ACHN (cell line): ENCODE results near the gene NR3C2.

Source experiments
- DNase-seq: peaks from one replicate; pipeline ENCODE4 v3.0.0-alpha.2; 2015
- in situ Hi-C: cut with HindIII; loops from 2 replicates; pipeline ENCODE4 v1.10.0; 2017; ENCODE audit warnings: low sequenced_read_pairs, low pct_ligation_motif_present, low pct_unique_long_range_greater_than_20kb

NR3C2 gene

DNA sequence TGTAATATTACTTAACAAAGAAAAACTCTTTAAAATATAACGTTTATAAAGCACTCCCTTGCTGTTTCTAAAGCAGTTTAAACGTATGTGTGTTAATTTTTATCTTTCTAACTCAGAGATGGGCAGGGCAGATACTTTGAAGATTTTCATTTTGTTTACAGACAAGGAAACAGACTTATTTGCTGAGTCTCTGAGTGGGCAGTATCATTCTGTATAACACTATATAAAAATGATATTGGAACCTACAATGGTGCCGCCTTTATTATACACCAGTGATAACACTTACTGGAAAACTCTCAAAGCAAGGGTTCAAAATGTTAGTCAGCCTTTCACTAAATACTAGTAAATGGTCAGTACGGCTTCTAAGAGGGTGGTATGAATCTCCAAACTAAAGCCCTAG is 193.4 kb downstream of the NR3C2 start:
- in situ Hi-C loops = no loop called here
- no peak for DNase-seq

DNA sequence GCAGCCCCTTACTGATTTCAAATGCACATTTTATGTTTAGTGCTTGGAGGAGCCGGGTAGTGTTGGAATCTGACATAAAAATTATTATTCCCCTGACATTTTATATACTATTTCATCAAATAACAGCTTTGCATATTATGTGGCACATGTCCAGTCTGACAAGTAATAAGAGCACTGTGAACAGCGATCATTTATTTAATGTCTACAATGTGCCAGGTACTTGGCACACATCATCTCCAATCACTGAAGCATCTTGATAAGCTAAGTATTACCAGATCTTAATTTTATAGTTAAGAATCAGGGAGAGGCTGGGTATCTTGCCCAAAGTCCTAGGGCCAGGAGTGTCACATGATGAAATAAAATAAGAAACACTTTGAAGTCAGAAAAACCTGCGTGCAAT is 197.2 kb downstream of the NR3C2 start:
- in situ Hi-C loops = no loop called here
- DNase-seq = no peak

- no peak for DNase-seq
- in situ Hi-C loops = no loop called here
Observed at GRCh38 chr4:148243837-148244236, 198.4 kb downstream of the NR3C2 start.

DNA sequence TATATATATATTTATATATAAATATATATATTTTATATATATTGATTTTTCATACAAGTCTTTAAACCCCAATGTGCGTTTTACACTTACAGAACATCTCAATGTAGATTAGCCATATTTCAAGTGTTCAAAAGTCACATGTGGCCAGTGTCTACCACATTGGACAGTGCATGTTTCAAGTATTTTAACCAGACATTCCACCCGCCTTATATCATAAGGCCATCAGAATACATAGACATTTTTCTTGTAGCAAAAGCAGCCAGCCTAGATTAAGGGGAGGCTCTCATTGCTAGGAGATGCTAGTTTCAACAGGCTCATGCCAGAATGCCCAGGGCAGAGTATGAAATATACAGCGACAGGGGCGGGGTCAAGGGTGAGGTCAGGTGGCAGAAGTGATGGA is 202.0 kb downstream of the NR3C2 start:
- in situ Hi-C loops = no loop called here
- no peak for DNase-seq

DNA sequence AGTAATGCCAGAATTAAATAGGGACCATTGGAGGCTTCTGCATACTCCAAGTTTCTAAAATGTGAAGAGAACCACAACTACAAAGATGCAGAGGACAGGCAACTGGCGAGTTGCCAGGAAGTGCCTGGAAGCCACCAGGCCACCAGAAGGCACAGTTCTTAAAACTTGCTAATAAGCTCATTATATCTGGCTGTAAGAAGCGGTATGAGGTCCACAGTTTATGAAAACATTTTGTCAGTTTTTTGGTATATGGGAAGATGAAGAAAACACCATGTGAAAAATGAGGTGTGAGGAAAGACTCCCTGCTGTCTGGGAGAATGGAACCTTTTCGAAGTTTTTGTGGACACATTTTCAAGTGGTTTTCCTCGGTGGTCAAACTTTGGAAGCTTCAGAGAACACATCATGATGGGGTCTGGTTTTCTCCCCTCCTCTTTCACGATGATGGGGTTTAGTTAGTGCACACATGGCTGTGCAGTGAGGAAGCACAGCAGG is 202.7 kb downstream of the NR3C2 start:
- in situ Hi-C loops = no loop called here
- no peak for DNase-seq

- no peak for DNase-seq
- in situ Hi-C loops = no loop called here
Observed at GRCh38 chr4:148238811-148239493, 203.3 kb downstream of the NR3C2 start.

DNA sequence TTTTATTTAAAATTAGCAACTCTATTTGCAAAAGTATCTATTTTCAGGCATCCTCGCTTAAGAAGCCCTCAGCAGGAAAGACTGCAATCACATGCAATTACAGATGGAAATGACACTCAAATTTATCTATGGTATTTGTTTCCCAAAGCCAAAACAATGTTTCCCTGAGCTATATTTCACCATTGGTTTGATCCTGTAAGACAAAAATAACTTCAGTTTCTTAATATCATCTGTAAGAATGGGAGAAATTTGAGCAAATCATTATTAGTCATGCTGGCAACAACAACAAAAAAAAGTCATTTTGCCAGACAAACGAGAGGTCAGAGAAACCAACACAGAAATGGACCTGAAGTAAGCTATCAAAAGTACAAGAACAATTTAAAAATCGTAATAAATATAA is 204.1 kb downstream of the NR3C2 start:
- DNase-seq = no peak
- in situ Hi-C loops = no loop called here

DNA sequence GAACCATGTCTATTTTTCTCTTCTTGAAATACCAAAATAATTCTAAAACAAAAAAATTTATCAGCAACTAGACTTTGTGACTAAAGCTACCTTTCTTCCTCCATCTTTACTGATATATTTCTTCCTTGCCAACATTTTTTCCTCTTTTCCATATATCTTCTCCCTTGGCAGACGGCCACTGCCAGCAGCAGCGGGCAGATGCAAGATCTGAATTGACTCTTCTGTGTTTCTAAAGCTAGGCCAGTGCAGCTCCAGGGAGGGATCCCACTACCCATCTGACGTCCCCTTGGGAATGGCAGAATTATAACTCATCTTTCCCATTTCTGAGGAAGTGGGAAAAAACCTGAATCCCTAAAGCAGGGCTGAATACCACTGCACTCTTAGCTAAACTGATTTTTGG is 206.4 kb downstream of the NR3C2 start:
- in situ Hi-C loops = no loop called here
- no peak for DNase-seq

DNA sequence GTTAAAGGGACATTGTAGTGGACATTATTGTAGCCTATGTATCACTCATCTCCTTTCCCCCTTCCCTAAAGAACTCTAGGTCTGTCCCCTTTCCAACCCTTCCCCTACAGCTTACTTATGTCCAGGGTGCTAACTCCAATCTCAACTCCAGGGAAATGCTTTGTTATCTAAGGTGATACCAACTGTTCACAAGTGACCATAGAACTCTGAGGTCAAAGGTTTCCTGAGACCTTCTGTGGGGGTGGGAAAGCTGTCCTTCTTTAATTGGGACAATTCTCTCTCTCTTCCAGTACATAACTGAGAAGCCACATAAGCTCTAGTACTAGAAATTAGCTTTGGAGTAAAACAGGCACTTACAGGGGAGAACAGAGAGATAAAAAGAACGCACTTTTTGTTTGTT is 212.4 kb downstream of the NR3C2 start:
- in situ Hi-C loops = no loop called here
- no peak for DNase-seq

DNA sequence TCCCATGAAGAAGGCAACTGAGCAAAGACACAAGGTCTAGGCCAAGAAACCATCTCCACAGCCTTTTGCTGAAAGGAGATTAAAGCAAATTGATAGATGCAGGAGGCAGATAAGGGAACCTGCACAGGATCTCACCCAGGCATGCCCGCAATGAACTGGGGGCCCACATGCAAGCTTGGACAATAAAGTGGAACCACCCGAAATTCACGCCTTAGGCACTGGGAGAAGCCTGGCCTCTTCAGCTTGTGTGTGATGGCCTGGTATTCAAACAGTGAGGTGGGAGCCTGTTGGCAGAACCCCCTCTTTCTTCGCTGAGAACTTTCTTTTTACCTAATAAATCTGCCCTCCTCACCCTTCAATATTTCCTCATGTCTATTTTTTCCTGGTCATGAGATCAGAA is 213.2 kb downstream of the NR3C2 start:
- in situ Hi-C loops = no loop called here

GRCh38 chr4:148227147-148227546 is 215.1 kb downstream of the NR3C2 start:
- in situ Hi-C loops = no loop called here
- no peak for DNase-seq

More for the DNA sequence above, 213.2 kb downstream of the NR3C2 start:
- no peak for DNase-seq

DNA sequence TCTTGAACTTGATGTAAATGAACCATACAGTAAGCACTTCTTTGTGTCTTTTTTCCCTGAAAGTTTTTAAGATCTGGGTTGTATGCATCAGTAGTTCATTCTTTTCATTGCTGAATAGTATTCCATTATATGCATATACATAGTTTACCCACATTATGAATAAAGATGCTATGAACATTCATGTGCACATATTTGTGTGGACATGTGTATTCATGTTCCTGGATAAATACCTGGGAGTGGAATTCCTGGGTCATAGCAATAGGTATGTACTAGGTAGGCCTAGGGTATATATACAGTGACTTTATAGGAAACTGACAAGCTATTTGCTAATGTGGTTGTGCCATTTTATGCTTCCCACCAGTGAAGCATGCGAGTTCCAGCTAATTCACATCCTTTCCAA is 215.9 kb downstream of the NR3C2 start:
- in situ Hi-C loops = no loop called here
- no peak for DNase-seq

DNA sequence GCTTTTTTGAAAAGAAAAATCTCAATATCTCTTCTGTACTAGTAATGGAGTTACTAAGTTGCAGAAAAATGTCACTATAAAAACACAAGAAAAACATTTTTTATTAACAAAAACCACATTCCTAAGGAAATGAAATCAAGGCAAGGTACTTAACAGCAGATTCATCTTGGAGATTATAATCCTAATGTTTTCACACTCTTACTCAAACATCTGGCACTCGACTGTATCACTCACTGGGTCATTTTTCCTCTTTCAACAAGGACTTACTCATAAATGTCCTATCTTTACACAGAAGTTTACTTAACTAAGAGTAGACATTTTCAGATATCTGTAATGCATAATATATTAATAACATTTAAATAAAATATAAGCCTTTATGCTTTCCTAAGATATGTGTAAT is 216.6 kb downstream of the NR3C2 start:
- DNase-seq = no peak
- in situ Hi-C loops = no loop called here

DNA sequence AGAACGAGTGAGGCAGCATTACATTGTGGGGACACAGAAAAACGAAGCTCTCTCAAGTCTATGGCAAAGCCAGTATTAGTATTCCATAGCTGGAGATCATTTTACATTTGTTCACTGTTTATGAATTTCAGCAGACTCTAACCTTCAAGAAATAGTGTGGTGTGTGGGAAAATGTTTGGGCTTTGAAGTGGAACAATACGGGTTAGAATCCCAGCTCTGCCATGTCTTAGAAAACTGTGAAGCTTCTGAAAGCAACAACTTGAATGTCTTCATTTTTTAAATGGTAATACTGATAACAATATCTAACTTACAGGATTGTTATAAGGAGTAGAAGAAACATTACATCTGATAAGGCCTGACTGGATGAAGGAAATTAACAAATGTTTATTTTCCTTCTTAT is 217.7 kb downstream of the NR3C2 start:
- in situ Hi-C loops = no loop called here
- no peak for DNase-seq

DNA sequence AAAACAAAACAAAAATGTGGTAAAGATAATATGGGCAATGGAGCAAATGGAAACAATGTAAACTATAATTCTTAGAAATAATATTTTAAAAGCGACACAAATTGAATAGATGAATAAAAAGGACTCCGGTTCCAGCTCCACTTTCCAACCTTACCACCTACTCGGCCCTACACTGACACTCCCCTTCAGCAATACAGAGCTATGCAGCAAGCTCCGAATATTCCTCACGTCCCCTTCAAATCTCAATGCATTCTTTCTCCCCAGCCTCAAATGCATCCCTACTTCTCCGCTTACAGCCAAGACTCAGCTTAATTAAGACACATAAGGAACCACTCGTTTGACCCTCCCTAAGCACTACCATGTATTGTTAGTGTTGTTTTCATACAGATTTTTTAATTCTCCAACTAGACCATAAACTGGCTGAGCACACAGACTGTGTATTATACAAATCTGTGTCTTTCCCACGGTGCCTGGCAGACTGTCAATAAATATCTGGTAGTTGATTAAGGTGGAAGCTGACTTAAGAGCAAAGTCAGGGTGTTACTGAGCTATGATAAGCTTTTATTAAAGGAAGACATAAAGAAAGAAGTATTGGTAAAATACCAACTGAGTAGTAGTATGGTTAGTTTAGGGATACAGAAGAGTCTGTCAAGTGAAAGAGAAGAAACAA is 219.1 kb downstream of the NR3C2 start:
- in situ Hi-C loops = no loop called here
- no peak for DNase-seq

GRCh38 chr4:148216866-148217814 is 225.1 kb downstream of the NR3C2 start:
- peak; percentile 1 for DNase-seq

GRCh38 chr4:148216321-148216720 is 225.9 kb downstream of the NR3C2 start:
- no peak for DNase-seq
- in situ Hi-C loops = no loop called here

More at GRCh38 chr4:148216866-148217814, 225.1 kb downstream of the NR3C2 start:
- in situ Hi-C loops = no loop called here

DNA sequence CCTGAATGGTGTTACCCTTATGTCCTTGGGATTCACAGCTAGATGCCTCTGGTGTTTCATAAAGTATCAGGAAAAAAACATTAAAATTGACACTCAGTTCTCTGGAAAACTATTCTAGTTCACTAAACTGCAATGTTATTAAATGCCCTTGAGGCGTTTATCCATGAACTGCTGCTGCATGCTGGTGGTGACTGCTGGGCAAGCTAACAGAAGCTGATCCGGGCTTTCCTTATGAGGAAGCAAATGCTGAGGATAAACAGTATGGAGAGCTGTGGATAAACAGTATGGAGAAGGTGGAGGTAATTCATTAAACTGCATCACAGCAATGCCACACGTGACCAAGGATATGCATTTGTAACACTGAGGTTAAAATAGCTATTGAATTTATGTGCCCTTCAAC is 227.0 kb downstream of the NR3C2 start:
- no peak for DNase-seq
- in situ Hi-C loops = no loop called here

- in situ Hi-C loops = no loop called here
- DNase-seq = no peak
Observed at GRCh38 chr4:148214529-148215166, 227.6 kb downstream of the NR3C2 start.
